Right atrium auricular region (tissue), 2 donors: ENCODE measurements around the gene ZNF276. TPM values are rescaled to one million over a fixed set of nuclear protein-coding genes. Genes with fewer than 3 reads are reported as not detected.
"Not testable (repeated sequence)": the region's sequence is repeated elsewhere in the genome, so short reads cannot be mapped to it uniquely, and the experiment has no call there.

Experiments
- DNase-seq: peaks from one replicate; pipeline ENCODE4 v3.0.0-alpha.2; 2019; ENCODE audit warnings: low spot score
- H3K27ac ChIP-seq, 2 donors: fragments of 200-600 bp; sonication (generic); 1 replicate in 1 of 2; 2 replicates in 1 of 2; pipeline ENCODE4 v1.5.1; 2016 to 2019
- H3K27me3 ChIP-seq, 2 donors: fragments of 200-600 bp; sonication (generic); one replicate each; pipeline versions ENCODE4 v1.5.1 to v1.6.0; 2017 to 2019
- H3K36me3 ChIP-seq: fragments of 200-600 bp; sonication (generic); one replicate; pipeline ENCODE4 v1.5.1; 2016
- H3K4me1 ChIP-seq, 2 donors: fragments of 200-600 bp; sonication (generic); one replicate each; pipeline versions ENCODE4 v1.5.1 to v1.6.0; 2017 to 2019
- H3K4me3 ChIP-seq, 2 donors: fragments of 200-600 bp; sonication (generic); 1 replicate in 1 of 2; 2 replicates in 1 of 2; pipeline ENCODE4 v1.5.1; 2017 to 2019; ENCODE audit warnings: mild to moderate bottlenecking in 1 of 2, moderate library complexity in 1 of 2
- H3K9me3 ChIP-seq, 2 donors: fragments of 200-600 bp; sonication (generic); one replicate each; pipeline ENCODE4 v1.5.1; 2019
- CTCF ChIP-seq, 2 donors: fragments of 200-600 bp; sonication (generic); IDR thresholded peaks; one replicate each; pipeline ENCODE4 v1.5.1; 2019; ENCODE audit warnings: antibody characterized with exemption in 2 of 2
- total RNA-seq, 2 donors: library from RNA; depleted of rRNA; stranded (reverse); fragments of >200 nt; gene quantifications; one replicate each; pipeline ENCODE4 v1.1.0, GENCODE V29; 2016

ZNF276 gene
- total RNA-seq, 2 donors from 2014 or later, result 10.0 to 11.1 TPM

DNA sequence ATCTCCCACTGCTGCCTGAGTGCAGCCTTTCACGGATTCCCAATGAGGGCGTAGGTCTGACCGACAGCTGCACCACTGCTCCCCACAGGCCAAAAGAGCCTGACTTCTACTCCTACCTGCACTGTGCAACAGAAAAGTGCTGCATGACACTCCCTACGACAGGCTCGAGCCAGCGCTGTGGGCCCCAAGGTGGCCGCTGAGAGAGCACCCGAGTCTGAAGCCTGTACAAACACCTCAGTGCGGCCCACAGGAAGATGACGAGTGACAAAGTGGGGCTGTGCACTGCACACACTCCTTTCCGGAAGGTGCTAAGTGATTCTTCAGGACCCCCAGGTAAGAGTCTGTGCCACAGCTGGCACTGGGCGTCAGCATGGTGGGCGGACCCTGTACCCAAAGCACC lies 53.9 kb downstream of the ZNF276 start:
- TF ChIP-seq CTCF (IDR thresholded peaks at IDR 0.05), result no peak
- Histone ChIP-seq H3K4me1 (no peaks in the 10 kb centered on the region), H3K27ac (no peak overlapping the region), H3K27me3 (no peaks in the 10 kb centered on the region), H3K4me3 (no peak overlapping the region), H3K9me3 (no peaks in the 10 kb centered on the region), H3K36me3 (no peaks in the 10 kb centered on the region)
- no peak for DNase-seq

- H3K27me3 ChIP-seq, H3K36me3 ChIP-seq, DNase-seq, H3K4me1 ChIP-seq, H3K27ac ChIP-seq, H3K4me3 ChIP-seq, H3K9me3 ChIP-seq: not testable (repeated sequence)
These were observed 56.9 kb downstream of the ZNF276 start for GRCh38 chr16:89778211-89778610.

DNA sequence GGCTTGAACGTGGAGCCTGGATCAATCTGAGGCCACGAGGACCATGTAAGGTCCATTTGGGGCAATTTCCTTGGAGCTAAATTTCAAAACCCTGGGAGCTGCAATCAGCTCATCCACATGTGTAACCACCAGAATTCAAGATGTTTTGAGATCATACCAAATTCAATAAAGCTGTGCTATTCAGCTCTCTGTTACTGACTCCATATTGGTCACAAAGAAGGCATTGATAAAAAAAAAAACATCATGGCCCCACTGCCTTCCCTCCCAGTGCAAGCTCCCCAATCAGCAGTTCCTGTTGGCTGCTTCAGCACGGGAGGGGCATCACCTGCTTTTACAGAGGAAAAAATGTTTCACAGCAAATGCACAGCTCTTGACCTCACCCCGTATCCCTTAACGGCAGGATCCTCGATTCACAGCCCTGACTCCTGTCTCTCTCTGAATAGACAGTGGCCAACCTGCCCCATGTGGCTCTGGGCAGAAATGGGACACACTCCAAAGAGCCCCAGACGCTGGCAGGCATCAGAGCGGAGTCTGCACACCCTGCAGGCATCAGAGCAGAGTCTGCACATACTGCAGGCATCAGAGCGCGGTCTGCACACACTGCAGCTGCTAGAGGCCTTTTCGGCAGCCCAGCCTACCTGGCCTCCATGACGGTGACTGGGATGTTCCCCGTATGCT lies 58.0 kb downstream of the ZNF276 start:
- no peak for TF ChIP-seq CTCF (IDR thresholded peaks at IDR 0.05)
- H3K27me3 ChIP-seq, result no peaks in the 10 kb centered on the region
- H3K36me3 ChIP-seq, result no peaks in the 10 kb centered on the region
- no peak overlapping the region for H3K4me3 ChIP-seq
- no peak overlapping the region for H3K27ac ChIP-seq
- H3K4me1 ChIP-seq, result no peaks in the 10 kb centered on the region
- H3K9me3 ChIP-seq, result no peaks in the 10 kb centered on the region
- DNase-seq, result no peak

DNA sequence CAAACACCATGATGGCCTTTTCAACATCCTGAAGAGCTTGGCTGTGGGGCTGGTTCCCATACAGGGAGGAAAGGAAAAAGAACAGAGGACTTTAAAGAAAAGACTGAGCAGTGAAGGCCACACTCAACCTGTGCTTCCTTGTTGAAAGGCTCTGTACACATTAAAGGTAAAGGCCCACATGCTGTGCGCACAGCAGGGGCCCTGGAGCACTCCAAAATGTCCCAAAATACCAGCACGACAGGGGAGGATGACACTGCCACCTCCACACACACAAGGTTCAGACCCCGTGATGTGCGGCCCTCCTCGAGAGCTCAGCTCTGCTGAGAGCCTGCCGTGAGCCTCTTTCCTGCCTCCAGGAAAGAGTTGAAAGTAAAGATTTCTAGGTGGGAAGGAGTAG lies 58.6 kb downstream of the ZNF276 start:
- Histone ChIP-seq H3K4me3 (no peak overlapping the region), H3K27me3 (no peaks in the 10 kb centered on the region), H3K4me1 (no peaks in the 10 kb centered on the region), H3K9me3 (no peaks in the 10 kb centered on the region), H3K36me3 (no peaks in the 10 kb centered on the region), H3K27ac (no peak overlapping the region)
- TF ChIP-seq CTCF (IDR thresholded peaks at IDR 0.05), result no peak
- DNase-seq, result no peak

DNA sequence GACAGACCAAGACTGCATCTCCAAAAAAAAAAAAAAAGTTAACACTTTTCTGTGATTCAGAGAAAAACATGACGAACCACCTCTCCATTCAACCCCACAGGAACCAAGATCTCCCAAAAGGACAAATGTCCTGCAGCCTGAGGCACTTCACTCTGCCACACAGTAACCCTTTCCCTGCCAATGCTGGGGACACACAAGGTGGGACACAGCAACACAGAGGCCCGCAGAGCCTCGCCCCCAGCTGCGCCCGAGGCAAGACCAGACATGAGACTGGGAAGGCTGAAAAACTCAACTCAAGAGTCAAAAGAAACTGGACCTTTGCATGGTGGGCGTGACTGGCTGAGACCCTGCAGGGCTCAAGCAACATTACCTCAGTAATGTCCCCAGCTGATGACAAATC lies 61.2 kb downstream of the ZNF276 start:
- Histone ChIP-seq H3K4me3 (no peak overlapping the region), H3K27me3 (no peaks in the 10 kb centered on the region), H3K36me3 (no peaks in the 10 kb centered on the region), H3K27ac (no peak overlapping the region), H3K9me3 (no peaks in the 10 kb centered on the region), H3K4me1 (no peaks in the 10 kb centered on the region)
- TF ChIP-seq CTCF (IDR thresholded peaks at IDR 0.05), result no peak
- no peak for DNase-seq

DNA sequence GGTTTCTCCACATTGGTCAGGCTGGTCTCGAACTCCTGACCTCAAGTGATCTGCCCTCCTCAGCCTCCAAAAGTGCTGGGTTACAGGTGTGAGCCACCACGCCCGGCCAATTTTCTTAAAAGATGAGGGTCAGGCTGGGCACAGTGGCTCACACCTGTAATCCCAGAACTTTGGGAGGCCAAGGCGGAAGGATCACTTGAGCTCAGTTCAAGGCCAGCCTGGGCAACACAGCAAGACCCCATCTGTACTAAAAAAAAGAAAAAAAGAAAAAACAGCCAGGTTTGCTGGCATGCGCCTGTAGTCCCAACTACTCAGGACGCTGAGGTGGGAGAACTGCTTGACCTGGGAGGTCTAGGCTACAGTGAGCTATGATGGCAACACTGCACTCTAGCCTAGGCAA lies 62.6 kb downstream of the ZNF276 start:
- not testable (repeated sequence) for H3K4me3 ChIP-seq, H3K9me3 ChIP-seq, H3K27me3 ChIP-seq, H3K27ac ChIP-seq, H3K4me1 ChIP-seq, DNase-seq, H3K36me3 ChIP-seq

DNA sequence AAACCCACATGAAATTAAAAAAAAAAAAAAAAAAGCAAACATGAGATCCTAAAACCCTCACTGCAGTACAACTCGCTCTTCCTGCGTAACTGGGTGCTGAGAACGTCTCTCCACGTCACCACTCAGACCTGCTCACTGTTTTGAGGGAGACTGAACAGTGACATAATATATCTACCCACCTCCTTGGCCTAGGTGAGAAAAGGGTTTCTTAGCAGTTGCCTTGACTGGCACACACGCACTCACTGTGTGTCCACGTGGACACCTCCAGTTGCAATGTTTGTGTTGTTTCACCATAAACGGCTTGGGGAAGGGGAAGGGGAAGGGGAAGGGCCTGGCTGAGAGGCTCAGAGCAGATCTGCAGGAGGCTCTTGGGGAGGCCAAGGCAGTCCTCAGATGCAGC lies 63.1 kb downstream of the ZNF276 start:
- H3K4me1 ChIP-seq, result no peaks in the 10 kb centered on the region
- no peak for TF ChIP-seq CTCF (IDR thresholded peaks at IDR 0.05)
- H3K27ac ChIP-seq, result no peak overlapping the region
- no peaks in the 10 kb centered on the region for H3K27me3 ChIP-seq
- no peaks in the 10 kb centered on the region for H3K9me3 ChIP-seq
- no peak for DNase-seq
- H3K36me3 ChIP-seq, result no peaks in the 10 kb centered on the region
- no peak overlapping the region for H3K4me3 ChIP-seq
